HG02571 (cell line): Measurements from ENCODE around the gene KCTD4.
"Not testable (repeated sequence)": the region's sequence is repeated elsewhere in the genome, so short reads cannot be mapped to it uniquely, and the experiment has no call there.

ENCODE experiments used
- ATAC-seq: cut with Tn5 transposase; IDR thresholded peaks from one replicate; pipeline ENCODE4 v1.9.1; 2021; ENCODE audit warnings: mild to moderate bottlenecking, moderate library complexity; ENCODE audit not compliant: unreplicated experiment

The KCTD4 gene

DNA sequence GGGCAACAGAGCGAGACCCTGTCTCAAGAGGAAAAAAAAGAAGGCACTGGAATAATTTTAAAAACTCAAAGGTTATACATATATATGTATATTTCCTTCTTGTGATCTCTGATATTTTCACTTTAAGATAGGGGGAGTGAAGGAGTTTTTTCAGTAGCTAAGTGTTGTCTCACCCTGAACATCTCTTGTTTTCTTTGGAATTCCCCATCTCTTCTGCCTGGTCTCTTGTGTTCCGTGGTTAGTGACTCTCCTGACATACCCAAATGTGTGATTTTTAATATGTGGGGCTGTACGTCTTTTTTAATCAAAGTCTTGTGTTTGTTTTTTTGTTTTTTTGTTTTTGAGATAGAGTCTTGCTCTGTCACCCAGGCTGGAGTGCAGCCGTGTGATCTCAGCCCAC lies 15.3 kb upstream of the KCTD4 start:
- no peak for ATAC-seq

DNA sequence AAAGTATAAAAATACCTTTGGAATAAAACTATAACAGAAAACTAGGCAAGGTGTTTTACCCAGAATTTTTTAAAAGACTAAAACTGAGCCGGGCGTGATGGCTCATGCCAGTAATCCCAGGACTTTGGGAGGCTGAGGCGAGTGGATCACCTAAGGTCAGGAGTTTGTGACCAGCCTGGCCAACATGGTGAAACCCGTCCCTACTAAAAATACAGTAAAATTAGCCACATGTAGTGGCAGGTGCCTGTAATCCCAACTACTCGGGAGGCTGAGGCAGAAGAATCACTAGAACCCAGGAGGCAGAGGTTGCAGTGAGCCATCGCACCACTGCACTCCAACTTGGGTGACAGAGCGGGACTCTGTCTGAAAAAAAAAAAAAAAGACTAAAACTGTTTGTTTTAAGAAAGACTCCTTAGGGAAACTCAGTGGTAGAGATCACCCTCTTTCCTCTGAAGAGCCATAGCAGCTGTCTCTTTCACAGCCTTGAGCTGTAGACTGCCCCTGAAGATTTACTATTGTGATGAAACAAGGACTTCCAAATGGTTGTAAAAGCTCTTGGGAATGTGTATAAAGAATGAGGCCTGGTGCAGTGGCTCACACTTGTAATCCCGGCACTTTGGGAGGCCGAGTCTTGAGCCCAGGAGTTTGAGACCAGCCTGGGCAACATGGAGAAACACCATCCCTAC lies 14.7 kb upstream of the KCTD4 start:
- ATAC-seq = no peak

DNA sequence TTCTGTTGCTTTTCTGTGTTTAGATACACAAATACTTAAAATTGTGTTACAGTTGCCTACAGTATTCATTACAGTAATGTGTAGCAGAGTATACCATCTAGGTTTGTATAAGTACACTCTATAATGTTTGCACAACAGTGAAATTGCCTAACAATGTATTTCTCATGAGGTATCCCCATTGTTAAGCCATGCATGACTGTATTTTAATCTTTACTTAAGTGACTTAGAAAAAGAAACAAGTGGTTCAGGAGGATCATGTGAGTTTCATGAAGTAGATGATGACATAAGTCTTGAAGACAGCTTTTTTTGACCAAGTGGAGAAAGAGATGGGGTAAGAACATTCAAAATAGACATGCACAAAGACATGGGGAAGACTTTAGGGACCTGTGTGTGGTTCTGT lies 8.4 kb upstream of the KCTD4 start:
- ATAC-seq = no peak

DNA sequence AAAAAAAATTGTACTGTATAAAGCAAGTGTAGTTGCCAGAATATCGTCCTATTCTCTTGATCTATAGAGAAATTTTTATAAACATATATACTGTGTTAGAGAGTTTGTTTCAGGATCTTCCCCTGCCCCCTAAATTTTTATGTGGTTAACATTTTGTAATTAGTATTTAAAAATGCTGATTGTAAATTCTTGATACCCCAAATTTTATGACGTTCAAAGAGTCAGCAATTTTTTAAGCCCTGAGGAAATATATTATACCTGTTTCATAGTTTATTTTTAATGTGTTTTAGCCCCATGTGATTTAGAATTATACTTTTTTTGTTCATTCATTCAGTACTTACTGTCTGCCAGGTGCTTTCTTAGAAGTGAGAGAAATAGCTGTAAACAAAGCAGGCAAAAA lies 7.3 kb upstream of the KCTD4 start:
- no peak for ATAC-seq

- no peak for ATAC-seq
Measured at GRCh38 chr13:45207319-45207718, 6.5 kb upstream of the KCTD4 start.

DNA sequence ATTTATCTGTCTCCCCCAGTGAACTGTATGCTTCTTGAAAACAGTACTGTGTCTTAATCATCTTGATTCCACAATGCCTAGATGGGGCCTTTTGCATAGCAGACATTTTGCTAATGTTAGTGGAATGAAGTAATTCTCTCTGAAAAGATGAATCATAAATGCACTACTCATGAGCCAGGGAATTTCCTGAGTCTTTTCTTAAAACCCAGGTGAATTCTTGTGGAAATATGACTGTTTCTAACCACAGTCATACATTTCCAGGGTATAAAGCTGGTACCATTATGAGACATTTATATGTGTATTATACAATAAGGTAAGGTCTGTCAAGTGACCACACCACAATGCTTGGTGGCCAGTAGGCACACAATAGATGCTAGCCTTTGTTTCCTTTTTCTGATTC lies 5.5 kb upstream of the KCTD4 start:
- ATAC-seq = no peak

DNA sequence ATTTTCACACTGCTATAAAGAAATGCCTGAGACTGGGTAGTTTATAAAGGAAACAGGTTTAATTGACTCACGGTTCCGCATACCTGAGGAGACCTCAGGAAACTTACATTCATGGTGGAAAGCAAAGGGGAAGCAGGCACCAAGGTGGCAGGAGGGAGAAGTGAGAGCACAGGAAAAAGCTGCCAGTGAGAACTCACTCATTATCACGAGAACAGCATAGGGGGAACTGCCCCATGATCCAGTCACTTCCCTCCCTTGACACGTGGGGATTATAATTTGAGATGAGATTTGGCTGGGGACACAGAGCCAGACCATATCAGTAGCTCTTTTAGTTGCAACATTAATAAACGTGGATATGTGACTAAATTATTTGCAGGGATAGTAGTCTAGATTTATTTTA lies 4.3 kb upstream of the KCTD4 start:
- no peak for ATAC-seq

DNA sequence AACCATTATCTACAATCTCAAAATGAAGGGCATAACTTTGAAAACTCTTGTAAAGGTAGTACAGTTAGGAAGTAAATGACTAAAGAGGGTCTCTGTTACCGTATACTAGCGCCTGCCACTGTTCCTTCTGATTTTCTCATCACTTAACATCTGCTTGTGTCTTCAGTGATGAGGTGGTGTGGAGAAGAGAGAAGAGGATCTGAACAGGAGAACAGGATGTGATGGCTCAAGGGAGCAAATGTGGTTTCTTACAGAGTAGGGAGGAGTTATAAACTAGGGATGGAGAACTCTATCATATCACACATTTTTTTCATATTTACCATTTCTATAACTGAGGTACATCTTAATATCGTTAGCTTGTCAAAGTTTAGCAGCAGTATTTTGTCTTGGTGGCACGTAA lies 1.1 kb downstream of the KCTD4 start:
- ATAC-seq = no peak

DNA sequence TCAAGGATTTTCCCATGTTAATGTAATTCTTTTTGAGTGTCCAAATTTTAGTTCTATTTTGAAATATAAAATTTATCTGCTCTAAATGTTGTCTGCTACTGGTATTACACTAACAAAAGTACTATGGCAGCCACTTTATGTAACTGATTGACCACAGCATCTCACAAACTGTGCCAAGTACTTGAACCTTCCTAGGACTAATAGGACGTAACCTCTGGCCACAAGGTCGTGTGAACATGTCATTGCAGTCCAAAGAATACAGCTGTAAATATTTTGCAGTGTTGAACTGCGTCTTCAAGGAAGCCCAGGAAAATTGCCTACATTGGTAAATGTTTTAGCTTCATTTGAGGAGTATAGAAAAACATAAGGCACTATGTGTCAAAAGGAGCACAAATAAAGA lies 1.9 kb downstream of the KCTD4 start:
- no peak for ATAC-seq

GRCh38 chr13:45198041-45198440 lies 2.8 kb downstream of the KCTD4 start:
- no peak for ATAC-seq

DNA sequence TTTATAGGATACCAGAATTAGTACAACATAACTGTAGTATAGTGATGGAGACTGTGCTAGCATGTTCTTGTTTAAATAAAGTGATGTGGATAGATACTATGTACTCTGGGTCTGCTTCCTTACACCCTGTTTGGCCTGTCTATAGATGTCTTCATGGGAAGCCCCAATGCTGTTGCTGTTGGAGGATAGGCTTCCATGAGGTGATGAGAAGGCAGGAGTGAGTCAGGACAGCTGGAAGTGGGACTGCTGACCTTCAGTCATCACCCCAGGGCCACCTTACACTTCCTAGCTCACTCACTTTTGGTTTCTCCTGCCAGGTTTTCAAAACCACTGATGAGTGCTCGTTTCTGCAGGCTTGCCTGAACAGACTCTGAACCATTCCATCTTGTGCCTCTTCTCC lies 4.2 kb downstream of the KCTD4 start:
- ATAC-seq = no peak

- ATAC-seq = no peak
Measured at GRCh38 chr13:45196096-45196495, 4.7 kb downstream of the KCTD4 start.

DNA sequence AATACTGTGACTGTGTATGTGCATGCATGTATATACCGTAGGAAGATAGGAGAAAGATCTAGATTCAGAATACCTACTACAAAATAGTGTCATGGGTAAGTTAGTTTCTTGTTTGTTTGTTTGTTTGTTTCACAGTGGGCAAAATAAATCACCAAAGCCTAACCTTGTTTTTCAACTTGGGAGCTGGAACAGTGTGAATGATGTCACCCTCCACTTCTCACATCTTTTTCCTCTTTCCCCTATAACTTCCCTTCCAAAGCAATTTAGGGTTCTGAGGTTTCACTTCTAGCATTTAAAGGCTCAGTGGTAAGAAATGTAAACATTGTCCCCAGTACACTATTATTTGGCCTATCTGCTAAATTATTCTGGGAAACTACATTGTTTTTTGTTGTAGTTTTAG lies 5.4 kb downstream of the KCTD4 start:
- ATAC-seq = no peak

GRCh38 chr13:45194081-45194939 lies 6.5 kb downstream of the KCTD4 start:
- no peak for ATAC-seq

GRCh38 chr13:45191874-45192273 lies 9.0 kb downstream of the KCTD4 start:
- ATAC-seq = no peak

DNA sequence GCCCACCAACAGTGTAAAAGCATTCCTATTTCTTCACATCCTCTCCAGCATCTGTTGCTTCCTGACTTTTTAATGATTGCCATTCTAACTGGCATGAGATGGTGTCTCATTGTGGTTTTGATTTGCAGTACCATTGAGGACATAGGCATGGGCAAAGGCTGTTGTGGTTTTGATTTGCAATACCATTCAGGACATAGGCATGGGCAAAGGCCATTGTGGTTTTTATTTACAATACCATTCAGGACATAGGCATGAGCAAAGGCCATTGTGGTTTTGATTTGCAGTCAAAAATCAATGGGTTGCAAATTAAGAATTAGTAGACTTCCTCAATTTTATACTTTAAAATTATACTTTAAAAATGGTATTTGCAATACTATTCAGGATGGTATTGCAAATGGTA lies 11.3 kb downstream of the KCTD4 start:
- not testable (repeated sequence) for ATAC-seq

DNA sequence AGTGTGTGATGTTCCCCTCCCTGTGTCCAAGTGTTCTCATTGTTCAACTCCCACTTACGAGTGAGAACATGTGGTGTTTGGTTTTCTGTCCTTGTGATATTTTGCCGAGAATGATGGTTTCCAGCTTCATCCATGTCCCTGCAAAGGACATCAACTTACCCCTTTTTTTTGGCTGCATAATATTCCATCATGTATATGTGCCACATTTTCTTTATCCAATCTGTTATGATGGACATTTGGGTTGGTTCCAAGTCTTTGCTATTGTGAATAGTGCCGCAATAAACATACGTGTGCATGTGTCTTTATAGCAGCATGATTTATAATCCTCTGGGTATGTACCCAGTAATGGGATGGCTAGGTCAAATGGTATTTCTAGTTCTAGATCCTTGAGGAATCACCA lies 11.8 kb downstream of the KCTD4 start:
- not testable (repeated sequence) for ATAC-seq

DNA sequence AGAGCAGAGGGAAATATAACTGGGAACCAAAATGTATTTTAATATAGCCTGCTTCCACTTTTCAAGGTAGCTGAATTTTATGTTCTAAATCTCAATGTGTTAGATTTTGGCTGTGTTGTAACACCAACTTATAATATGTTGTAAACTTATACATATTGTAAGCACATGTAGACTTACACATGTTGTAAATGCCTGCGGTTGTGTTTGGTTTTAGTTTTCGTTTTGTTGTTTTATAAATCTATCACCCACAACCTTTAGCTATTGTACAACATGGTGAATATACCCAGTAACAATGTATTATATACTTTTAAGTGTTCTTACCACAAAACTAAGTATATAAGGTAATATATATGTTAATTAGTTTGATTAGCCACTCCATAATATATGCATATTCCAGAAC lies 15.6 kb downstream of the KCTD4 start:
- ATAC-seq = no peak

DNA sequence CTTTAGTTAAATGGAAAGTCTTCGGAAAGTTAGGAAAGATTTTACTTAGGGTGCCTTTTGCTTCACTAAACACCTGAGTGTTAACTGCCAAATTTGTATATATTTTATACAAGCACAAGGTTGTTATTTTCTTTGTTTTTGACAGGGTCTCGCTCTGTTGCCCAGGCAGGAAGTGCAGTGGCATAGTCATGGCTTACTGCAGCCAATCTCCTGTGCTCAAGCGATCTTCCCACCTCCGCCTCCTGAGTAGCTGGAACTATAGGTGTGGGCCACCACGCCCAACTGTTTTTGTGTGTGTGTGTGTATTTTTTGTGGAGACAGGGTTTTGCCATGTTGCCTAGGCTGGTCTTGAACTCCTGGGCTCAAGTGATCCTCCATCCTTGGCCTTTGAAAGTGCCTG lies 16.2 kb downstream of the KCTD4 start:
- no peak for ATAC-seq

DNA sequence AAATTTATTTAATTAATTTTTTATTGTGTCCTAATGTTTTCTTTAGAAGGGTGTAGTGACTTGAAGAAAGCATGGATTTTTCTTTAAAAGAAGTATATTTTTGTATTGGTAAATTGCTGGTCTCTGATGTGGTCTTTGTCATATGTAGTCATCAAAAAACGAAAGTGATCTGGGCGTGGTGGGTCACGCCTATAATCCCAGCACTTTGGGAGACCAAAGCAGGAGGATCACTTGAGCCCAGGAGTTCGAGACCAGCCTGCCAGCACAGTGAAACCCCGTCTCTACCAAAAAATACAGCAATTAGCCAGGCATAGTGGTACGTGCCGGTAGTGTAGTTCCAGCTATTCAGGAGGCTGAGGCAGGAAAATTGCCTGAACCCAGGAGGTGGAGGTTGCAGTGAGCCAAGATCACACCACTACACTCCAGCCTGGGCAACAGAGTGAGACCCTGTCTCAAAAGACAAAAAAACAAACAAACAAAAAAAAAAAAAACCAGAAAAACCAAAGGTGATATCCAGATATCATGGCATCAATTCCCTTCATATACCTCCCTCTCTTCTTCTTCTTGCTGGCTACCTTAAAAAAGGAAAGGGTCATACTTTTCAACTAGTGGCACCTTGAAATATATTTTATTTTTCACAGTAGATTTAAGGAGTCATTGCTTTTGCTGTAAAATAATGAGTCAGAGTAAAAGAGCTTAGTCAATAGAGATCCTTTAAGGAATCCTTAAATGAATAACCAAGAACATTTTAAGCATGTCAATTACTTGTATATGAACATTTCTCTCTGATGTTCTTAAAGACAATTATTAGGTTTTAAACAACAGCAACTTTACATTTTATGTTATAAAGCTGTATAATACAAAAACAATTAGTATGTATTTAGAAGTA lies 19.9 kb downstream of the KCTD4 start:
- no peak for ATAC-seq

GRCh38 chr13:45180303-45180702 lies 20.5 kb downstream of the KCTD4 start:
- ATAC-seq = no peak

DNA sequence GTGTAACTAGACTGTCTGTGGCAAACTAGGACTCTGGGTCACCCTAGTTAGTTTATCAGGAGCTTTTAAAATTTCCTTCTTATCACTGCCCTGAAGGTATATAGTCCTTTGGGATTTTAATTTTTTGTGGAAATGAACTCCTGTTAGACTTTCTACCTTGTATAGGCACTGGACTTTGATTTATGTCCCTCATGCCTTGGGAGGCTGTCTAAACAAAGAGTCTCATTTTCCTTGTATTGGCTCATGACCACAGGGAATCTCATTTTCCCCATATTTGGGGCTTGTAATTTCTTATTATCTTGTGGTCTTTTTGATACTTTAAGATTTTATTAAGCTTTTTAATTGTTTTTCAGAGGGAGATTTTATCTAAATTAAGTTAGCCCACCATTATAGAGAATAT lies 21.4 kb downstream of the KCTD4 start:
- ATAC-seq = no peak
